Caki2 (cell line): ENCODE data around the gene ZDHHC13. TPM values are rescaled to one million over a fixed set of nuclear protein-coding genes. Genes with fewer than 3 reads are reported as not detected.

ENCODE experiments used
- DNase-seq: peaks from one replicate; pipeline ENCODE4 v3.0.0-alpha.2; 2015; ENCODE audit warnings: low read depth
- in situ Hi-C: cut with HindIII; loops from 2 replicates; pipeline ENCODE4 v1.10.0; 2016; ENCODE audit warnings: low sequenced_read_pairs, low pct_unique_long_range_greater_than_20kb, mixed read lengths
- total RNA-seq: library from RNA; depleted of rRNA; stranded (reverse); fragments of >200 nt; shearing (Covaris generic); gene quantifications from 2 replicates; pipeline ENCODE4 v1.2.3, GENCODE V29; 2014; ENCODE audit warnings: low replicate concordance; rRNA removed

ZDHHC13 gene
- total RNA-seq, 1 experiment from 2014 or later, result 14.2 TPM

DNA sequence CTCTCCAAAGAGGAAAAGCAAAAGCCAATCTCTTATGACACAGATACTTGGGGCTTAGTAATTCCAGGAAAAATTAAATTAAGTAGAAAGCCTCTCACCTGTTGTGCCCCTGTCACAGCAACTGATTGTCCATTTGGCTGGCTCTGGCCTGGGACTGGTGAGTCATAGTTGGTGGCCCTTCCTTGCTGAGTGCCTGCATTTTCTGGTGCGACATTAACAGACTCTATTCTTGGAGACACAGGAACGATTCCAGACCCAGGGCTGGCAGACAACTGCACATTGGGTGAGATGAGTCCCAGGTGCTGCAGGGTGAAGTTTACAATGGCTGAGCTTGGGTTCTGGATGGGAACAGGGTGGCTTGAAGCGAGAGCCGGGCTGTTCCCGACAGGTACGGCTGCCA, 108.2 kb downstream of the ZDHHC13 start:
- DNase-seq, result no peak
- in situ Hi-C loops, result no loop called here

DNA sequence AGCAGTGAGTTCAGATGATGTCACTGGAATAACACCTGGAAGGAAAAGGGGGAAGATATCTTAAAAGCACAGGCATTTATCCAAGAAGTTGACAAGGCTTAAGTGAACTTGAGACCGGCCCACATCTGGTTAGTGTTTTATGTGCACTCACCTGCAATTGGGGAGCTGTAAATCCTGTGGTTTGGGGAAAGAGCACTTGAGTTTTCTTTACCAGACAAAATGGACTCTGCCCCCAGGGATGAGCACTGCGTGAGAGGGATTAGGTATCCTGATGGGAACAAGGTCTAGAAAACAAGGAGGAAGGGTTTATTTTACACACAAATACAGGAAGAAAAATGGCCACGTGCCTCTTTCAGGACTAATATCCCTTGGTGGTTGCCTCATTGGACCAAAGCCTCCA, 108.6 kb downstream of the ZDHHC13 start:
- in situ Hi-C loops, result no loop called here
- DNase-seq, result no peak

Other genes starting within 250 kb of the ZDHHC13 start
- not detected in 2 replicates for gene MRGPRX1, start 177.8 kb upstream of the ZDHHC13 start, total RNA-seq
- not detected in 2 replicates for gene MRGPRX2, start 56.5 kb upstream of the ZDHHC13 start, total RNA-seq
- not detected in 2 replicates for gene CSRP3, start 84.8 kb downstream of the ZDHHC13 start, total RNA-seq
- 1.2 and 2.2 TPM in 2 replicates for gene E2F8, start 123.8 kb downstream of the ZDHHC13 start, total RNA-seq